Measurements from ENCODE around the gene TCL1A.
"Not testable (repeated sequence)": the region's sequence is repeated elsewhere in the genome, so short reads cannot be mapped to it uniquely, and the experiment has no call there.

The TCL1A gene, protein sequence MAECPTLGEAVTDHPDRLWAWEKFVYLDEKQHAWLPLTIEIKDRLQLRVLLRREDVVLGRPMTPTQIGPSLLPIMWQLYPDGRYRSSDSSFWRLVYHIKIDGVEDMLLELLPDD

DNA sequence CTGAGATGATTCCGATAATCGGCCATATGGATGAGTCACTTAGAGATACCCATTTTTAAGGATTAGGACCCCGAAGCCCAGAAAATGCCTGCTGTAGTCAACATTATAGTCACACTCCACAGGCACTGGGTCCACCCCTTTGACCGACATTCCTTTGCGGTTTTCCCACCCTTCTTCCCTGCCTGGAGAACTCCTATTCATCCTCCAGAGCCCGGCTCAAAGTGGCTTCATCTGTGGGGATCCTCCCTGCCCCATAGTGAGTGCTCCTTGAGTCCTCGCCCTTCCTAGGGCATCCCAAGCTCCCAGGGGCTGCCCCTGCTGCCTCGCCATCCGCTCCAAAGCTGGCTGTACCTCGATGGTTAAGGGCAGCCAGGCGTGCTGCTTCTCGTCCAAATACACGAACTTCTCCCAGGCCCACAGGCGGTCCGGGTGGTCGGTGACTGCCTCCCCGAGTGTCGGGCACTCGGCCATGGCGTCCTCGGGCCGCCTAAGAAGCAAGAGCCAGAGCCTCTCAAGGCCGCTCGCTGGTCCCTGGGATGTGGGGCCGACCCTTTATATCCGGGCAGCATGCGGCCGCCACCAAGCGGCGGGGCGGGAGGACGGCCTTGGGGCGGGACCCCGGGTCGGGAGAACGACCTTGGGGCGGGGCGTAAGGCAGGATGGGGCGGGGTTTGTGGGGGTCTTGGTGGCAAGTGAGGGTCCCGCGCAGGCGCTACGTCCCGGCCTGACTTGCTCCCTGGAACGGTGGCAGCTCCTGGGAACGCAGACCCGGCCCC is at the start of gene TCL1A:
TCL1A (minus strand) TSS at position 530 of the 776 bp plus-strand sequence; CDS start at position 471, 59 bp downstream.
- no peak for DNase-seq (ENCODE audit: low read depth in 2 of 2)

DNA sequence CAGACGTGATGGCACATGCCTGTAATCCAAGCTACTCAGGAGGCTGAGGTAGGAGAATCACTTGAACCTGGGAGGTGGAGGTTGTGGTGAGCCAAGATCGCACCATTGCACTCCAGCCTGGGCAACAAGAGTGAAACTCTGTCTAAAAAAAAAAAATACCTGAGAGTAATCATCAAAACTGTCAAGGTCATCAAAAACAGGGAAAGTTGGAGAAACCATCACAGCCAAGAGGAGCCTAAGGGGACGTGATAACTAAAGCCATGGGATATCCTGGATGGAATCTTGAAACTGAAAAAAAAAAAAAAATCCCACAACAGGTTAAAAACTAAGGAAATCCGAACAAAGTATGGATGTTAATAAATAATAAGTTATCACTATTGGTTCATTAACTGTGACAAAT is 49.1 kb upstream of the TCL1A start:
- not testable (repeated sequence) for DNase-seq (ENCODE audit: low read depth in 2 of 2)

DNA sequence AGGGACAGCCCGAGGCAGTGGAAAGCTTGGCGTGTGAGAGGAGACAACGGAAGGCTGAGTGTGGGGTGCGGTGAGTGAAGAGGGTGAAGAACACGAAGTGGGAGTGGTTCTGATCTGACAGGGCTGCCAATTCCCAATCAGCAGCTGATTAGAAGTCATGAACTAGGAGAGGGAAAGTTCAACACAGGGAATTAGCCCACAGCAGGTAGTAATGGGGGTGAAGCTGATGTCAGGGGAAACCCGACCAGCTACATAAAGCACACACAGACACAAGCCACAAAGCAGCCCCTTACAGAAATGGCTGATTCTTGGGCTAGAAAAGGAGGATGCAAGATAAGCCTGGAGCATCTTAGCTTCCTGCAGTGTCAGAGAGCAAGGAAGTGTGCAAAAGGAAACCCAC is 47.5 kb upstream of the TCL1A start:
- DNase-seq (ENCODE audit: low read depth in 2 of 2): no peak

DNA sequence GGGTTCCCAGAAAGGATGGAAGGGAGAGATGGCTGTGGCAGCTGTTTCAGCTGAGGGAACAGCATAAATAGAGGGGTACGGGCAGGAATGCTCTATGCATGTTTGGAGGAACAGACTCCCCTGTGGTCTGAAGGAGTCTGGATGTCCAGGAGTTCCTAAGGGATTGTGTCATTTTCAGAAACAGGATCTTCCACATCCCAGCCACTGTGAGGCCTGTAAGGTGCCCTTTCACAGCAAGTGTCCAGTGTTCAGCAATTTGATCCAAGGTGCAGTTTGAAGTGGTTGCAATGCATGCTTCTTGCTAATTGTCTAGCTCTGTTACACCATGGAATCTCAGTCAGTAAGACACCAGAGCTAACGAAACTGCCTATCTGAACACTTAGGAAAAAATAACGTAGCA is 46.7 kb upstream of the TCL1A start:
- DNase-seq (ENCODE audit: low read depth in 2 of 2): no peak

DNA sequence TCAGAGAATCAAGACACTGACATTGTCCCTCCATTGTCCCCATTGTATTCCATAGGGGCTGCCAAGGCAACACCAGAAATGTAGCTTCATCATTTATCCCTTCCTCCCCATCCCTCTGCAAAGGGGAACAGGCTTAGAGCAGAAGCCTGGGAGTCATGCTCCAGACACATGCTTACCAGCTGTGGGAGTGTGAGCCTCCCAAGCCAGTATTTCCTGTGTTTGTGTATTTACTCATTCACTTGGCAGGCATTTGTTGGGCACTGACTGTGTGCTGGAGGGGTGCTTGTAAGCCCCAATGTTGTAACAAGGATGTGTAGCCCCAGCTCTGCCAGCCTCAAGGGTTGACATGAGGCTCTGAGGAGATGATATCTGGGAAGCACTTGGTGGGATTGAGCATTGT is 46.0 kb upstream of the TCL1A start:
- no peak for DNase-seq (ENCODE audit: low read depth in 2 of 2)

DNA sequence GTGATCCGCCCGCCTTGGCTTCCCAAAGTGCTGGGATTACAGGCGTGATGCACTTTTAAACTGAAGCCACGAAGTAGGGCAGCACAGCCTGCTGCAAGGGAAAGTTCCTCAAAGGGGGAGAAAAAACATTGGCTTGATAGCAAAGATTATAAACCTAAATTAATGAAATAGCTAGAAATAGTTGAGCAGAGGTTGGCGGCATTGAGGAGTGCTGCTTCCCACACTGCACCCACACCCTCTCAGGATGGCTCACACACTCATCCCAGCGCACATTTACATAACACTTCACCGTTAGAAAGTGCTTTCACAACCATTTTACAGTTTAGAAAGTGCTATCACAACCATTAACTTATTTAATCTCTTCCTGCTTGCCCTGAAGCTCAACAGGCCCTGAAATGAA is 44.4 kb upstream of the TCL1A start:
- no peak for DNase-seq (ENCODE audit: low read depth in 2 of 2)

DNA sequence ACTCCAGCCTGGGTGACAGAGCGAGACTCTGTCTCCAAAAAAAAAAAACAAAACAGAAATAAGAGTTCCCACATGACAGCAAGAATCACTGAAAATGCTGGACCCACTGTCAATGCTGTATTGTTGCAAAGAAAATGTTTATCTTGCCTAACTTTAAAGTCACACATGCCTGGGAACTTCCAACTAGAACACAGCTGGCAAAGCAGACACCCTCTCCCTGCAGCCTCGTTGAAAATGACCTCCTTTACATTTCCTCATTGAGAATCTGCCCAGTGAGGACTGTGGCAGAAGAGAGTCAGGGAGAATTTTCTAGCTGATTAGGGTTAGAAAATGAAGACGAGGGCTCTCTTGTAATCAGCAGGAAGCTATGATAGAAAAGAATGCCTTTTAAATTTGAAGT is 42.8 kb upstream of the TCL1A start:
- DNase-seq (ENCODE audit: low read depth in 2 of 2): no peak

DNA sequence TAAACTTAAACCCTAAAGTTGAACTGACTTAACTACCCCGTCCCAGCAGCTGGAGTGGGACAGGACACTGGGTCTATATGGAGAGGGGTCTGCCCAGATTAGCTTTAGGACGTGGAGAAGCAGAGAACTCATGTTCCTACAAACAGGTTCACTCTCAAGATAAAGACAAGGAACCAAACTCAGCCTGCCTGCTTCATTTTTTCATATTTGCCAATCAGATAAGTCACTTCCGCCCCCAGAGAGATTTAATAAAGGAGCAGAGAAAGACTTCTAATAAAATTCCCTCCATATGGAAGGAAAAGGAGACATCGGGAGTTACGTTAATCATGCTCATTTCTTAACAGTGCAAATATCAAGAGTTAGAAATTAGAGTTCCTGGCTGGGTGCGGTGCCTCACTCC is 42.2 kb upstream of the TCL1A start:
- DNase-seq (ENCODE audit: low read depth in 2 of 2): no peak

DNA sequence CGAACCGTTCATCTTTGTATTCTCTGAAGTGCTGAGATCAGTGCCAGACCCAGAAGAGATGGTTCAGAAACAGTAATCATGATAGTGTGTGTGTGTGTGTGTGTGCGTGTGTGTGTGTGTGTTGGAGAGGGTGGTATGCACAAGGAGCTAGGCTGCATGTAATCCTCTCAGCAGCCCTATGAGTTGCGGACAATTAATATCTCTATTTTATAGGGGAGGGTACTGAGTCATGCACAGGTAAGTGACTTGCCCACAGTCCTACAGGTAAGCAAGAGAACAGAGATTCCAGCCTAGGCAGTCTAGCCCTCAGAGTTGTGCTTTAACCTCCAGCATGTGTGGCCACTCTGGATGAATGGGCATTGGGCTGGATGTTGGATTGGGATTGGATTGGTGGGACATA is 27.9 kb upstream of the TCL1A start:
- DNase-seq (ENCODE audit: low read depth in 2 of 2): no peak

DNA sequence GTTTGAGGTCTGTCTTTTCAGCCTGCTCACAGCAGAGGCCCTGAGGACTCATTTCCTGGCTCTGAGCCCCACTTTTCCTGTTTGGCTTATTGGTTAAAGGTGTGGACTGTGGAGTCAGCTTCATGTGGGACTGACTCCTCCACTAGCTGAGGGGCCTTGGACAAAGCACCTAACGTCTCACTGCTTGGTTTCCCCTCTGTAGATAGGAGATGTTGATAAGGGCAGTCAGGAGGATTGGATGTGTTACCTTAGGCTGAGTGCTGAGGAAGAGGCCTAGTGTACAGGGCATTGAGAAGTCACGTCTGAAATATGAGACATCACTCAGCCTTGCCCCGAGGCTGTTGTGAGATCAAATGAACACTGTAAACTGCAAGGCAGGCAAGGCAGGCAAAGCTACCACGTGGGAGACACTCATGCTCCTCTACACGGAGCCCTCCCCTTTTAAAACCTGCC is 27.1 kb upstream of the TCL1A start:
- DNase-seq (ENCODE audit: low read depth in 2 of 2): no peak

DNA sequence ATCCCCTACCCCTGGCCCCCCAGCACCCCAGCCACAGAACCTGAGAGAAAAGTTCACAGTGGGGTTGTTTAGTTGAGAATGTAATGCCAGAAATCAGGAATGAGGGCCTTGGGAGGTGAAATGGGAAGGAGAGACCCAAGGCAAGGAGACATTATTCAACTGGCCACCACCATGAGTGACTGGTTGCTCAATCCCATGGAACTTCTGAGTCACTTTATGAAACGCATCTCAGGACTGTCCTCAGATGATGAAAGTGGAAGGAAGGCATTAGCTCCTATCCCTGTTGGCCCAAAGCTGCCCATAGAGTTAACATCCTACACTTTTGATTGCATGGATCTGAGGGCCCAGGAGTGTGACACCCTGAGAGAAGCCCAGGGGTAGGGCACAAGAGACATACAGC is 25.4 kb upstream of the TCL1A start:
- no peak for DNase-seq (ENCODE audit: low read depth in 2 of 2)

DNA sequence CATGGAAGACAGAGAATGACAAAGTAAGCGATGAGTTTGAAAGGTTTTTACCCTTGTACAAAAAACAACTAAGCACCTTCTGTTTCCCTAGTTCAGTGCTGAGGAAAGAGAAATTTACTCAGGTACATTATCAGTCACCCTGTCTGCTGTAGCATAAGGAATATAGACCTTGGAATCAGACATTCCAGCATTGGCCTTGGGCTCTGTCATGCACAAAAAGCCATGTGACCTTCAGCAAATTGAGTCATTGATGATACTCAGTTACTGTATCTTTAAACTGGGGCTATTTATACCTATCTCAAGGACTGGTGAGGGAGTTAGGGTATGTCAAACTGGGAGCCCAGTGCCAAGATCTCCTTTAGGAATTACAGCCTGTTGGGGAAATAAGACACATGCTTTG is 19.3 kb upstream of the TCL1A start:
- no peak for DNase-seq (ENCODE audit: low read depth in 2 of 2)

DNA sequence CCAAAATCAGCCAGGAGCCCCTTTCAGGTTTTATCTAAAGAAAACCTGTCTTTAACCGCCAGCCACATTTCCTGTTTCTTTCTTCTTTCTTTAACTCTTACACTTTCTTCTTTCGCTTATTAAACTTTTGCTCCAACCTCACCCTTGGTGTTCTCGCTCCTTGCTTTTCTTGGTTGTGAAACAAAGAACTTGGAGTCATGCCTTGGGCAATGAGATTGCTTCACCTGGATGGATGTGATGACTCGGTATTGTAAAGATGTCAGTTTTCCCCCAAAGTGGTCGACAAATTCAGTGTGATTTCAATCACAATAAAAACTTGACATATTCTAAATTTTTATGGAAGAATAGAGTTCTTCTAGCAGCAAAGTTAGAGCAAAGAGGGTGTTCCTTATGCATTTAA is 16.2 kb upstream of the TCL1A start:
- no peak for DNase-seq (ENCODE audit: low read depth in 2 of 2)

DNA sequence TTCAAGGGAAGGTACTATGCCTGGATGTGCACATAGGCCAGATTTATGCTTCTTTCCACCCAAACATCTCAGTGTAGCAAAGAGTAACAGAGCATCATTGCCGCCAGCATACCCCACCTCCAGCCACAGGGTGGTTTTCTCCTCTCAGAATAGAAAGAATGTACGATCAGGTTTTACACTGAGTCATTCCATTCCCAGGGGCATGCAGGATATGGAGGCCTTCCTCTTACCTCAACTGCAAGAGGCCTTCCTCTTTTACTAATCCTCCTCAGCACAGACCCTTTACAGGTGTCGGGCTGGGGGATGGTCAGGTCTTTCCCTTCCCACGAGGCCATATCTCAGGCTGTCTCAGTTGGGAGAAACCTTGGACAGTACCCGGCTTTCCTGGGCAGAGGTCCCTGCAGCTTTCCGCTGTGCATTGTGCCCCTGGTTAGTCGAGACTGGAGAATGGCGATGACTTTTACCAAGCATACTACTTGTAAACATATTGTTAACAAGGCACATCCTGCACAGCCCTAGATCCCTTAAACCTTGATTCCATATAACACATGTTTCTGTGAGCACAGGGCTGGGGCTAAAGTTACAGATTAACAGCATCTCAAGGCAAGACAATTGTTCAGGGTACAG is 15.6 kb upstream of the TCL1A start:
- not testable (repeated sequence) for DNase-seq (ENCODE audit: low read depth in 2 of 2)

DNA sequence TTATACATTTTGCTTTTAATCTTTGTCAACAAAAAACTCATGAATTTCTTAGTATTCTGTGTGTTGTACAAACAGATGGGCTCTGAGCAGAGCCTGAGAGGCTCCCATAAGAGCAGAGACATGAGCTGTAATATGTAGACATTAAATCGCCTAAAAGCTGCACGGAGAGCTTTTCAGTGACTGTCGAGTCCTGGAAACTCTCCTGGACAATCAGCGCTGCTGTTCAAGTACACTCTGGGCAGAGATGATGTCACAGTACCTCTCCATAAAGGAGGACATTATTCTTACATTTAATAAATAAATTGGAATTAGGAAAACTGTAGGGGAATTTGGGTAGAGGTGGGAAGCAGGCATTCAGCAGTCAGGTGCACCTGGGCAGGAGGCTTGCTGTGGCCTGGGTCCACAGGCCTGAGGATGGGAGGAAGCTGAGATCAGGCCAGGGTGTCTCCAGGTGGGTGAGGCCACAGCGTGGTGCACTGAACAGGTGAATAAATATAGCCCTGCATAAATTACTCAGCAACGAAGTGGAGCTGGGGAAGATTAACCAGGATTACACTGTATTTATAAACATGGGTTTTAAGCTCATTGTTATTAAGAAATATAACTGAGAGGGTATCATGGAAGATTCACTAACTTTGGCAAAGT is 13.3 kb upstream of the TCL1A start:
- DNase-seq (ENCODE audit: low read depth in 2 of 2): no peak

DNA sequence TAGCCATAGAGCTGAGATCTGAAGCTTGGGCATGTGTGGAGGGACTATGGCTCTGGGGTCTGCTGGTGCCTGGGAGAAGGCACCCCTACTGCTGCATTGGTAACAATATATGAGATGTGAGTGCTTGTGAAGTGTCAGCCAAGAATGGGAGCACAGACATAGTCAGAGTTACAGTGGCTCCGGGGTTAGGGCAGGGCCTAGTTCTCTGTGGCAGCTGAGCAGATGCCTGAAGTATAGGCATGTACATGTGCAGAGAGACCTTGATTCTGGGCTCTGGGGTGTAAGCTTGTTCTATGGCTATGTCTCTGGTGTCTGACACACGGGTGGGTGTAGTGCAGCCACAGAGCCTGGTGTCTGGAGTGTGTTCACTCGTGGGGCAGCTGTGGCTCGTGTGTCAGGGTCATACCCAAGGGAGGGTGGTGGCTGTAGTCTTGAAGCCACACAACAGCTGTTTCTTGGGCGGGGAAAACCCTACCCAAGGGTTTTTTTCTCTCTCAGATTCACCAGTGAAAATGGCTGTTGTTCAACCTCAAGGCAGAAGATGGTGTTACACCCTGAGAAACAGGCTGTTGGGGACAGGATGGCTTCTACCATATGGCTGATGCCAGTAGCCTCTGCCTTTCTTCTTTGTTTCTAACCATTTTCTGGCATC is 11.9 kb upstream of the TCL1A start:
- no peak for DNase-seq (ENCODE audit: low read depth in 2 of 2)

DNA sequence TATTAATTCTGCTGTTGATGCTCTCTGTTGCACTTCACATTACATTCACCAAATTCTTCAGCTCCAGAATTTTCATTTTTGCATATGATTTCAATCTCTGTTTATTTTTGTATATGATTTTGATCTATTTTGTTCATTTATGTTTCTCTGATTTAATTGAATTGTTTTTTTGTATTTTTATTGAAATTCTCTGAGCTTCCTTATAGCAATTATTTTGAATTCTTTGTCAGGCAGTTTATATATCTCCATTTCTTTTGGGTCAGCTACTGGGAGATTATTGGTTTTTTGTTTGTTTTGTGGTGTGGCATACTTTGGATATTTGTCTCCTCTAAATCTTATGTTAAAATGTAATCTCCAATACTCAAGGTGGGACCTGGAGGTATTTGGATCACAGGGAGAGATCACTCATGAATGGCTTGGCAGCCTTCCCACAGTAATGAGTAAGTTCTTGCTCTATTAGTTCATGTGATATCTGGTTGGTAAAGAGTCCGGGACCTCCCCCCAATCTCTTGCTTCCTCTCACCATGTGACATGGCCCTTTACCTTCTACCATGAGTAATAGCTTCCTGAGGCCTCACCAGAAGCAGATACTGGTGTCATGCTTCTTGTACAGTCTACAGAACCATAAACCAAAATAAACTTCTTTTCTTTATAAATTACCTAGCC is 8.7 kb upstream of the TCL1A start:
- DNase-seq (ENCODE audit: low read depth in 2 of 2): no peak

DNA sequence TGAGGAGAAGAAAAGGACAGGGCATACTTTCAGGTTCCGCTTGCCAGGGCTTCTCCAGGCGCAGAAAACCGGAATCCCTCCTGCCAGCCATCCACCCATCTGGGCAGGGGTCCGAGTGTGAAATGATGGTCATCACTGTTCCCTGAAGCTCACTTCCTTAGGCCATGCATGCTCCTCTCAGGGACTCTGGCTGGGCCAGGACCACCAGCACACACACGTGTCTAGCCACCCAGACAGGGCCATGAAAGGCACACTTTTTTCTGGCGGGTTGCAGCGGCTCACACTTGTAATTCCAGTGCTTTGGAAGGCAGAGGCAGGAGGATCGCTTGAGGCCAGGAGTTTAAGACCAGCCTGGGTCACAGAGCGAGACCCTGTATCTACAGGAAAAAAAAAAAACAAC is 1.5 kb downstream of the TCL1A start:
- DNase-seq (ENCODE audit: low read depth in 2 of 2): no peak

DNA sequence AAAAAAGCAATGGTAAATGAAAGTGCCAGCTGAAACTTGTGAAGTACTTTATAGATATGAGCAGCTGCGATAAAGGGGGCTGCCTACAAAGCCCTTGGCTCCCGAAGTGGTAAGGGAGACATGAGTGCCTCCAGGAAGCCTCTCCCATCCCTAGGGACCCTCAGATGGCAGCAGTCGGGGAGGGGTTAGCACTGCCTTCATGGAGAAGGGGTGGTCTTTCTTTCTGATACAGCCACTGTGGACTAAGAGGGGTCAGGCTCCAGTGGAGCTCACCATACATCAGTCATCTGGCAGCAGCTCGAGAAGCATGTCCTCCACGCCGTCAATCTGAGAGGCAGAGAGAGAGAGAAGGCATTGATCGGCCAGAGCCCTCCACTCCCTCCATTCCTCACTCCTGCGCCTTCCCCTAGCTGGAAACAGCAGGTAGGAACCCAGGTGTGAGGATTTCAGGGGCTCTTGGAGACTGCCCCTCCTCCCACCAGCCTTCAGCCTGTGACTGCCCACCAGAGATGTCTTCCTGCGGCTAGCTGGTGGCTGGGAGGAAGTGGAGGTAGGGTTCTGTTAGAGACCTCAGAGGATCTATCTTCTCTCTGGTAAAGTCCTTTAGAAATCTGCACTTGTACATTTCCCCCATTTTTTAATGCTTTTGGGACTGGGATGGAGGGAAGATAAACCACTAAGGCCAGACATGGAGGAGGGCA is 2.3 kb downstream of the TCL1A start:
- DNase-seq (ENCODE audit: low read depth in 2 of 2): no peak

DNA sequence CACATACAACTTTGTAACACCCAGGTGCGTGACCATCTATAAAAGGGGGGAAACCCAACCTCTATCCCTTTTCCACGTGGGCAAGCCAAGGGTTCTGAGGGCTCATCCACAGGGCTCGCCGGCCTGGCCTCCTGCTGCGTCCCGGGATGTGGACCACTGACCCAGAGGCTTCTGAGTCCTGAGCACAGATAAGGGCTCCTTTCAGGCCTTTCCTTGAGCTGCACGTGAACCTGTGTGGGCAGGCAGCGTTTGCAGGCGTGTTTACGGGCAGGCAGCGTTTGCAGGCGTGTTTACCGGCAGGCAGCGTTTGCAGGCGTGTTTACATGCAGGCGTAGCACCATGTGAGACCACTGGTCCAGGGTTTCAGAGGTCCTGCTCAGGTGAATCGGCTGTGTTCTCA is 3.8 kb downstream of the TCL1A start:
- DNase-seq (ENCODE audit: low read depth in 2 of 2): no peak

DNA sequence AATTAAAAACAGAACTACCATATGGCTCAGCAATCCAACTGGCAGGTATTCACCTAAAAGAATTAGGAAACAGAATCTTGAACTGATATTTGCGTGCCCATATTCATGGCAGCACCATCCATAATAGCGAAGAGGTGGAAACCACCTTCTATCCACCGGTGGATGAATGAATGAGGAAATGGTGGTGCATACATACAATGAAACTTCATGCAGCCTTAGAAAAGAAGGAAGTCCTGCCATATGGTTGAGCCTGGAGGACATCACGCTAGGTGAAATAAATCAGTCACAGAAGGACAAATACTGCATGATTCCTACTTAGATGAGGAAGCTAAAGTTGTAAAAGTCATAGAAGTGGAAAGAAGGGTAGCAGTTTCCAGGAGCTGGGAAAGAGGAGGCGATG is 6.6 kb downstream of the TCL1A start:
- DNase-seq (ENCODE audit: low read depth in 2 of 2): no peak
